GM18873 (cell line): ENCODE measurements around the gene WWTR1.
A peak's percentile ranks its signal among the peaks of the same experiment; 100 is the strongest.

Source experiments
- ATAC-seq: cut with Tn5 transposase; IDR thresholded peaks from one replicate; pipeline ENCODE4 v1.9.1; 2021; ENCODE audit warnings: mild to moderate bottlenecking, moderate library complexity, moderate number of reproducible peaks; ENCODE audit not compliant: unreplicated experiment, low FRiP score

WWTR1 gene

DNA sequence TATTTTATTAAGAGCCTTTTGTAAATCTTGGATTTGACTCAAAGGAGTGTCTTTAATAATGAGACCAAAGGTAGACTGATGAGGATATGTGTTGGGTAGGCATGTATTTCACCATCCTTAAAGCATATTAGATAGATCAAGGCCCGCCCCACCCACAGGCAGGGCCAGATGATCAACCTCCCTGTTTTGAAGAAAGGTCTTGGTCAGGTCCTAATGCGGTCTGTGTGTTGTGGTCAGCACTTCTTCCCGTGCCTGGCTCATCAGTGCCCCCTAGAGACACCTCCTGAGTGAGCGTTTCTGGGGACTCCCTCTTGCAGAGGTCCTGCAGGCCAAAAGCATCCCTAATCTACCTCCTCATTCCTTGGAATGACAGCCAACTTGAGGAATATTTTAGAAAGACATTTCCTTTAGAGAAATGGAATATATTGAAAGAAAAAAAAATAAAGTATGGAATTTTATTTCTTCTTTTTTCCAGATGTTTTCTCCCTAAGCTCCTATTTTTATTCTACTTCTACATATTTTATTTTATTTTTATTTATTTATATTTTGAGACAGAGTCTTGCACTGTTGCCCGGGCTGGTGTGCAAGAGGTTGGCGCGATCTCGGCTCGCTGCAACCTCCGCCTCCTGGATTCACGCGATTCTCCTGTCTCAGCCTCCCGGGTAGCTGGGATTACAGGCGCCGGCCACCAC is 177.4 kb downstream of the WWTR1 start:
- peak; percentile 88 for ATAC-seq

DNA sequence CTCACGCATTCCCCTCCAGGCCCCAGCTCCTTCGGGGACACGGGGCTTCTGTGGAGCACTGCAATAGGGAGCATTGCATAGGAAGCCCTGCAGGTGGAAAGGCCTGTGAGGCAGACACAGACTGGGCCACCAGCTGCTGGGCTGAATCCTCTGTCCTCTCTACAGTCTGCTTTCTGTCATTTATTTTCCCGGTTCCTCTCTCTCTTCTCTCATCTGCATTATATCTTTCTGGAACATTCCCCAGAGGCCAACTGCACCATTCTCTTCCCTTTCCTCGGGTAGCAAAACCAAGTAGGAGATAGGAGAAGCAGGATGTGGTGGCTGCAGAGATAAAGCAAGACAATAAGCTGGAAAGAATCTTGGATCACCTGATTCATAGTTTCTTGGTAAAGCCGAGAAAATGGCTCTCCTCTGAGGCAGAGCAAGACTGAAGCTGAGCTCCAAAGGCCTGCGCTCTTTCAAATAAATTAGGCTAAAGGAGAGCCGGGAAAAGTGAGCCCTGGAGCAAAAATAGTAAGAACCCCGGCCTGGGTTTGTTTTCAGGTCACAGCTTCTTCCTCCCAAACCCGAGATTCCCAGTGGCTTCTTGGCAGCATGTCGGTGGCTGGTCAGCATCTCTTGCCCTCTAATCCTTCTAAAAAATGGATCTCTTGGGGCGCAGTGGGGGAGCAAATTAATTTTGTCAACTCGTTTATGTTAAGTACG is 178.1 kb downstream of the WWTR1 start:
- ATAC-seq: no peak

DNA sequence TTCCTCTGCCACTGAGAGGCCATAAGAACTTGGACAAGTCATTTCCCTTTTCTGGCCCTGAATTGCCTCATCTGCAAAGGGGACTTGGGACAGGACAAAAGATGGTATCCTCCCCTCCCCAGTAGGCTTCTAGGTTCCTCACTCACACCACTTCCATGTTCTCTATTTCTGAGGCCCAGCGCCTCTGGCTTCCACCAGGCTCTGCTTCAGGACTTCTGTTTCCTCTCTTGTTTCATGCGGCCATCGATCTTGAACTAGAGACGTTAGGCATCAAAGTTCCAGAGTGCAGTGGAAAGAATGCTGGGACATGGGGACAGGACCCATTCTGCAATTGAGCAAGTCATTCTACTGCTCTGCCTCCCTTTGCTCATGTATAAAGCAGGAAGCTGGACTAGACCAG is 181.6 kb downstream of the WWTR1 start:
- ATAC-seq: no peak

DNA sequence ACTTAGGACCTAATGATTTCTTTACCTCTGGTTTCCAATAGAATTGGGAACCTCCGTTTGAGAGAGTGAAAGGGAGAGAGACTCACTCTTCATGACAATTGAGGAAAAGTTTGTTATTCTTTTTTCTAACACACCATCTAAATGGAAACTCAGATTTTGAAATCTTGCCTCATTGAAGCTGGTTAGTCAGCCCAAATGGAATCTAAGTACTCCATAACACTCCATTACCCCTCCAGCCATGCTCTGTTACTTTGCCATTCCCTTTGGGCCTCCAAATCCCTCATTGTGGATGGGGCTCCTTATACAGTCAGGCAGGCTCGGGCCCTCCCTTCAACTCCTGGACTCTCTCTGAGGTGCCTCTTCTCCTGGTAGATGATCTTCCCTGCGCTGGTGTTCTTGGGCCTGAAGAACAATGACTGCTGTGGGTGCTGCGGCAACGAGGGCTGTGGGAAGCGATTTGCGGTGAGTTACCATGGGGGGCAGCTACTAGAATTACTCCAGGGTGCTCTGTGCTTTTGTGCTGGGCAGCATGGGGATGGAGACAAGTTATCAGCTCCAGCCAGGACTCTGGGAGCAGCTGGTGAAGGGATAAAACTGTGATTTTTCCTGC is 182.3 kb downstream of the WWTR1 start:
- no peak for ATAC-seq

DNA sequence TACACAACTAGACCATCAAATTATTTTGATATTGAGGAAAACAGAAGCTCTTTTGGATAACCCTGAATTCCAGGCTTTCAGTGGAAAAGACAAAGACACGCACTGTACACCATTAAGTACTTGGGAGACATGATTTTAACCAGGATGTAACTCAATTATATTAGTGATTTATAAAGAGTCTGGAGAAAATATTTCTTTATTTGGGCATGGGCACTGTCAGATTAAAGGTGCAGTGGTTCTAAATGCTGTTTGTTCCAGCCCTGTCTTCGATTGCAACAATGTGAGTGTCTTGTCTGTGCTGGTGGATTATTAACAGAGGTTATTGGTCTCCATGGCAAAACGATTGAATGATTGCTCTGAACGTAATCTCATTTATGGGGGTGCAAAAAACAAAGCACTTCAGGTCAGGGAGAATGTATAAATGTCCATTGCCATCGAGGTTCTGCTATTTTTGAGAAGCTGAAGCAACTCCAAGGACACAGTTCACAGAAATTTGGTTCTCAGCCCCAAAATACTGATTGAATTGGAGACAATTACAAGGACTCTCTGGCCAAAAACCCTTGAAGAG is 183.5 kb downstream of the WWTR1 start, which contains the start of gene TM4SF4:
Gene TM4SF4, plus strand, starts transcription at position 448 of the 568 bp plus-strand sequence. CDS start 181 bp downstream, outside the sequence.
- ATAC-seq: no peak

DNA sequence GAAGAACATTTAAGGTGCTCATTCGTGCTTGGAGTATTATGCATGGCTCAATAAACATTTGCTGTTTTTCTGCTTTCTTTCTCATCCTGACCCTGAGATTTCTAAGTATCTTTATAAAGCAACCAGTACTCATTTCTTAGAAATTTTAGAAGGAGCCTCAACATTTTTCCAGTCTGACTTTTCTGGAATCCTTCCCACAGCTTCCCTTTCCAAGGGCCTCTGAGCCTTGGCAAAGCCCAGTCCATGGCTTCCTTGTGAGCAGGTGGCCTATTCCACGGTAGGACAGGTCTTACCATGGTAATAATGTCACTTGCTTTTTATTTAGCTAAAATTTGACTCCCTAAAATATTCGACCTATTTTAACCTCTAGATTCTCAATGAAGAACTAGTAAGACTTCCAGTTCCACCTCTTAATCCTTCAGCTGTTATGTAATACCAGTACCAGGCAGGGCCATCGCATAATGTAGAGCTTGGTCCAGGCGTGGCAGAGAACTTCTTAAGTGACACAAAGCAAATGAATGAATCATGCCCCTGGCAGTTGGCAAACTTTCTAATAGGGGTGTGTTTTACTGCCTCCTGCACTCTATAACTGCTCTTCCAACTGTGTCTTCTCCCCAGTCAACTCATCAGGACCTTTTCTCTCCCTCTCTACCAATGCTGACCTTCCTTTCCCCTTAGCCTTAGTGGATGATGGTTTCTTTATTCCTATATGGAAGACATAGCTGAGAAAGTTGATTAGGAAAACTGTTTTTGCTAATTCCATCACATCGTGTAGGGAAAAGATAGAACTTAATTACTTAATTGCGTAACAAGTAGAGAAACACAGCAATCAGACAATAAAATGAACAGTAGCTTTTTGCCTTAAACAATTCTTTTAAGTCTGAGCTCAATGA is 184.2 kb downstream of the WWTR1 start:
- no peak for ATAC-seq

GRCh38 chr3:149472030-149472797 is 185.6 kb downstream of the WWTR1 start:
- no peak for ATAC-seq

- ATAC-seq: no peak
These were observed 187.4 kb downstream of the WWTR1 start for GRCh38 chr3:149470381-149470780.

DNA sequence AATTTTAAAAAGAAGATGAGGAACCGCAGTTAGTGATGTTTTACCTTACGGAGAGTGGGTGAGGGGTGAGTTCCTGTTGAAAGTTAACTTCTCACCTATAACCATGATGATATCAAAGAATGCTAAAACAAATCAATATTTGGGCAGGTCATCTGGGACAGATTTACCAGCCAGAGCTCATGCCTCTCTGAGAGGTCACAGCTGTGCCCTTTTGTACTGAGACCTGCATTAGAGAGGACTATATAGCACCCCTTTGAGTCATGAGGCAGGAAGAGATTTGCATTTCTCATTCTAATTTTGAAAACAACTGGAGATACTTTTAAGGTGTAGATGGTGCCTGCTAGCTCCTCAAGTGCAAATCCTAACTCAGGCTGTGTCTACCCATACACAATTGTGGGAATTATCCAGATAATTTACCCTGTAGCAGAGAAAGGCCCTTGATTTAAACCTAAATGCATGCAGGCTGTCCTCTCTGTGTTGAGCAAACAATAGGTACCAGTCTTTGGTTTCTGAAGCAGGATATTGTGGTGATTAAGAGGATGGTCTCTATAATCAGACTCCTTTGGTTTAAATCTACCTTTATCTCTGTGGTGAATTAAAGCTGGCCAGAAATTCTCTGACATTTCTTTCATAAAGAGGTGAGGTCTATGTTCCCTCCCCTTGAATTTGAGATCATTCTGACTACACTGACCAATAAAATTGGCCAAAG is 189.2 kb downstream of the WWTR1 start:
- peak; percentile 96 for ATAC-seq
